GM12872 (cell line): ENCODE results near the gene TEAD2.

Experiments
- TF ChIP-seq, protein P1 (sequence below): IDR thresholded peaks from 3 replicates; pipeline ENCODE4 v1.5.1; 2011; ENCODE audit warnings: low read depth, mild to moderate bottlenecking, low read length, moderate library complexity; ENCODE audit not compliant: insufficient read depth

The TEAD2 gene

DNA sequence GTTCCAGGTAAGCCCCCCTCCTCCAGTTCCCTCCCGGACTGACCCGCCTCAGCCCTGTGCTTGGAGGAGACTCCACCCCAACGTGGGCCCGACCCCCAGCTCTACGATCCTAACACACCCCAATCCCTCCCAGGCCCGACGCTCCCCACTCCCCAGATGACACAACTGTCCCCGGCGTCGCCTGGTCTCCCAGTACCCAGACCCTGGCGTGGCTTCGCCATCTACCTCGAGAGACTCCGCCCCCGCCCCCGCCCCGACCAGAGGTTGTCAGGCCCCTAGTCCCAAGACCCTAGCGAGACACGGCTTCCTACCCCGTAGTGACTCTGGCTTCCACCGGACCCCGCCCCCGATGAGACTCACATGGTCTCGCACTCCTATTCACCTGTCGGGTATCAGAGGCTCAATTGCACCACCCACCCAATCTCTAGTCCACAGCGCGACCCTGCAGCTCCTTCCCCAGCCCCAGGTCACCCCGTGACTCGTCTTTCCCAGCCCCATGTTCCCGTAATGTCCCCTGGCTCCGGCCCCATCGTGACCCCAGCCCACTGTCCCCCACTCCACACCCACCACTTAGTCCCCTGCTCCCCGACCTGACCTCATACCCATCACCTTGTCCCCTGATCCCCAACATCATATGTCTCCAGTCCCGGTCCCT is 24.1 kb downstream of the TEAD2 start:
- TF ChIP-seq, protein P1, sequence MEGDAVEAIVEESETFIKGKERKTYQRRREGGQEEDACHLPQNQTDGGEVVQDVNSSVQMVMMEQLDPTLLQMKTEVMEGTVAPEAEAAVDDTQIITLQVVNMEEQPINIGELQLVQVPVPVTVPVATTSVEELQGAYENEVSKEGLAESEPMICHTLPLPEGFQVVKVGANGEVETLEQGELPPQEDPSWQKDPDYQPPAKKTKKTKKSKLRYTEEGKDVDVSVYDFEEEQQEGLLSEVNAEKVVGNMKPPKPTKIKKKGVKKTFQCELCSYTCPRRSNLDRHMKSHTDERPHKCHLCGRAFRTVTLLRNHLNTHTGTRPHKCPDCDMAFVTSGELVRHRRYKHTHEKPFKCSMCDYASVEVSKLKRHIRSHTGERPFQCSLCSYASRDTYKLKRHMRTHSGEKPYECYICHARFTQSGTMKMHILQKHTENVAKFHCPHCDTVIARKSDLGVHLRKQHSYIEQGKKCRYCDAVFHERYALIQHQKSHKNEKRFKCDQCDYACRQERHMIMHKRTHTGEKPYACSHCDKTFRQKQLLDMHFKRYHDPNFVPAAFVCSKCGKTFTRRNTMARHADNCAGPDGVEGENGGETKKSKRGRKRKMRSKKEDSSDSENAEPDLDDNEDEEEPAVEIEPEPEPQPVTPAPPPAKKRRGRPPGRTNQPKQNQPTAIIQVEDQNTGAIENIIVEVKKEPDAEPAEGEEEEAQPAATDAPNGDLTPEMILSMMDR = no peak

DNA sequence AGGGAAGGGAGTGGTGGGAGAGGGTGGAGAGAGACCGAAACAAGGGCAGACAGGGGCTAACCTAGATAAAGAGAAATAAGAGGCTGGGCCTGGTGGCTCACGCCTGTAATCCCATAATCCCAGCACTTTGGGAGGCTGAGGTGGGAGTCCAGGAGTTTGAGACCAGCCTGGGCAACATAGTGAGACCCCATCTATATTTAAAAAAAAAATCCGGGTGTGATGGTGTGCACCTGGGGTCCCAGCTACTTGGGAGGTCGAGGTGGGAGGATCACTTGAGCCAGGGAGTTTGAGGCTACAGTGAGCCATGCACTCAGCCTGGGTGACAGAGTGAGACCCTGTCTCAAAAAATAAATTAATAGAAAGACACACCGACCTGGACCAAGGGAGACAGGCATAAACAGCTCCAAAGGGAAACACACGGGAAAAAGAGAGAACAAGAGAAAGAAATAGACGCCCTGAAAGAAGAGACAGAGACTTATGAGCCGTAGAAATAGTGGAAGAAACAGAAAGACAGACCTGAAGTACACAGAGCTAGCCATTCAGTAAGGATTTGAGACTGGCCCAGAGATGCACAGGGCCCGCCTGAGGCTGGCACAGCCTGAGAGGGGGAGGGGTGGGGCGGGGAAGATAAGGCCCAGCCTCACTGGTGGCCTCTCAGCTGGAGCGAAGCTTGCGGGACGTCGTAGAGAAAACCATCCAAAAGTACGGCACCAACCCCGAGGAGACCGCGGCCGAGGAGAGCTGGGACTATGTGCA is 24.8 kb downstream of the TEAD2 start:
- TF ChIP-seq, protein P1 = no peak

DNA sequence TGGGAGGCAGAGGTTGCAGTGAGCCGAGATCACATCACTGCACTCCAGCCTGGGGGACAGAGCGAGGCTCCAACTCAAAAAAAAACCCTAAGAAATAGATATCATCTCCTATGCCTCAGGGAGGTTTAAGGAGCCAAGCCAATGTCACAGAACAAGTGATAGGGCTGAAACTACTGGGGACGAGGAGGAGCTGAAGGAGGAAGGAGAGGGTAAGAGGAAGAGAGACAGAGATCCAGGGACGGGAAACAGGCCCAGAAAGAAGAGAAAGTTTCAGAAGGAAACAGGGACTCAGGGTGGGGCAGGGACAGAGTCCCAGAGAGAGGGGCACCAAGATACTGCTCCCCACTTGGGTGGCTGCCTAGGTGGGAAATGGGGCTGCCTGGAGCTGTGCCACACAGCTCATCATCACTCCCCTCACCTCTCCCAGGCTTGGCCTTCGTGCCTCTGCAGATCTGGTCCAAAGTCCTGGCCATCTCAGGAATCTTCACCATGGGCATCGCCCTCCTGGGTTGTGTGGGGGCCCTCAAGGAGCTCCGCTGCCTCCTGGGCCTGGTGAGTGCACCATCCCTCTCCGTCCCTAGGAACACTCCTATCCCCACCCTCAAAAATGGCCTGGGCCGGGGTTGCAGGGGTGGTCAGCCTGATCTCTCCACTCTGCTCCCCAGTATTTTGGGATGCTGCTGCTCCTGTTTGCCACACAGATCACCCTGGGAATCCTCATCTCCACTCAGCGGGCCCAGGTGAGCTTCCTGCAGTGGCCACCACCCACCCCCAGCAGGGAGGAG is 25.5 kb downstream of the TEAD2 start:
- TF ChIP-seq, protein P1 = no peak

DNA sequence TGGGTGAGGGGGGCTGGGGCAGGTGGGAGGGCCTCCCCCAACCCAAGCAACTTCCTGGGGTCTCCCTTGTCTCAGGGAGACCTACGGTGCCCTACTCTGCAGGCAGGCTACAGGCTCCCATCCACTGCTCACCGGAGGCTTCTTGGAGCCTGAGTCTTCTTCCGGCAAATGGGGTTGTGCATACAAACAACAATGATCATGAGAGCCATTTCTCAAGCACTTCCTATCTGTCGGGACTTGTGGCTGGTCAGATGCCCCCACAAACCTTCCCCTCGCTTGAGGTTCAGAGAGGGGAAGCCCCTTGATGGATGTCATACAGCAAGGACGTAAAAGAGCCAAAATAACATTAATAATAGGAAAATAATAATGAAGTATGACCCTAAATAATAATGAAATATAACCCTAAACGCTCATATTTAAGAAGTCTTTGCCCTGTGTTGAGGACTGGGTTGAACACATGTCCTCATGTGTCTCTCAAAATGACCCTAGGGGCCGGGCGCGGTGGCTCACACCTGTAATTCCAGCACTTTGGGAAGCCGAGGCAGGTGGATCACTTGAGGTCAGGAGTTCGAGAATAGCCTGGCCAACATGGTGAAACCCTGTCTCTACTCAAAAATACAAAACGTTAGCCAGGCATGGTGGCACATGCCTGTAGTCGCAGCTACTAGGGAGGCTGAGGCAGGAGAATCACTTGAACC is 26.3 kb downstream of the TEAD2 start:
- TF ChIP-seq, protein P1 = no peak

DNA sequence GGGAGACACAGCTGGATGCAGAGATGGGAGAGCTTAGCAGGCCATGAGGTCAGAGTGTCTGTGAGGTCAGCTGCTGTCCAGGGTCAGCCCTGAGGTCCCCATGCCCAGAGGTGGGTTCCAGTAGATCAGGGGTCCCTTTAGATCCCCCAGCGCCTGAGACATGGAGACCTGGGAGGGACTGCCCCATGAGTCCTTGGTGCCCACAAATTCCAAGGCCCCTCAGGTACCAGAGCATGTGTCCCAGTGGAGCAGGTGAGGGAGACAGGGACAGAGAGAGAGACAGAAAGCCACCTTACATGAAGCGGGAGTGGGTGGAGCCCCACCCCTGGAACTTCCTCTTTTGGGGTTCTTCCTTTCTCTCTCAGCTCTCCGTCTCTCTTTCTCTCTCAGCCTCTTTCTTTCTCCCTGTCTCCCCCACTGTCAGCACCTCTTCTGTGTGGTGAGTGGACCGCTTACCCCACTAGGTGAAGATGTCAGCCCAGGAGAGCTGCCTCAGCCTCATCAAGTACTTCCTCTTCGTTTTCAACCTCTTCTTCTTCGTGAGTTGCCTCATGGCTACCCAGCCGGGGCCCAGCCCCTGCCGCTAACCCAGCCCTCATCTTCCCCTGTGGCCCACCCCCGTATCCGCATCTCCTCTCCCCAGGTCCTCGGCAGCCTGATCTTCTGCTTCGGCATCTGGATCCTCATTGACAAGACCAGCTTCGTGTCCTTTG is 27.0 kb downstream of the TEAD2 start, which contains the start of gene CD37:
Gene CD37 (plus strand): TSS at position 336 of the 713 bp plus-strand sequence. CDS start 135 bp downstream, at position 471.
- TF ChIP-seq, protein P1 = no peak

DNA sequence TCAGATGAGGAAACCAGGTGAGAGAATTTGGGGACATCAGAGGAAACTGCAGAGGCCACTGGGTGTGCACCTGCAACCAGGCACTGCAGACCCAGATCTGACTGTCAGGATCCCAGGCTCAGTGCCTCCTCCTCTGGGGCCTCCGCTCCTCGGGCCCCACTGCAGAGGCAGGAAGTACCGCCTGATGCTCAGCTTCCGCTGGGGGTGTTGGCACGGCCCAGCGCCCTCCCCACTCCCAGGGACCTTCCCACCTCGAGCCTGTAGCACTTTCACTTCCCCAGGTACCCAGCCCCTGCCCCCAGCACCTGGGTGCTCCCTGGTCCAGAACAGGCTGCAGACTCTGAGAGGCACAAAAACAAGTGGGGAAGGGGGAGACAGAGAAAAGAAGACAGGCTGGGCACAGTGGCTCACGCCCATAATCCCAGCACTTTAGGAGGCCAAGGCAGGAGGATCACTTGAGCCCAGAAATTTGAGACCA is 28.4 kb downstream of the TEAD2 start:
- TF ChIP-seq, protein P1 = no peak
